ENCODE results near the gene FZD10. TPM values are rescaled to one million over a fixed set of nuclear protein-coding genes. Genes with fewer than 3 reads are reported as not detected.

Gene FZD10
- polyA plus RNA-seq, 1 donor (not counting 4 experiments of a cell fraction or from before 2014, with no cell fraction given): 0.55 TPM

DNA sequence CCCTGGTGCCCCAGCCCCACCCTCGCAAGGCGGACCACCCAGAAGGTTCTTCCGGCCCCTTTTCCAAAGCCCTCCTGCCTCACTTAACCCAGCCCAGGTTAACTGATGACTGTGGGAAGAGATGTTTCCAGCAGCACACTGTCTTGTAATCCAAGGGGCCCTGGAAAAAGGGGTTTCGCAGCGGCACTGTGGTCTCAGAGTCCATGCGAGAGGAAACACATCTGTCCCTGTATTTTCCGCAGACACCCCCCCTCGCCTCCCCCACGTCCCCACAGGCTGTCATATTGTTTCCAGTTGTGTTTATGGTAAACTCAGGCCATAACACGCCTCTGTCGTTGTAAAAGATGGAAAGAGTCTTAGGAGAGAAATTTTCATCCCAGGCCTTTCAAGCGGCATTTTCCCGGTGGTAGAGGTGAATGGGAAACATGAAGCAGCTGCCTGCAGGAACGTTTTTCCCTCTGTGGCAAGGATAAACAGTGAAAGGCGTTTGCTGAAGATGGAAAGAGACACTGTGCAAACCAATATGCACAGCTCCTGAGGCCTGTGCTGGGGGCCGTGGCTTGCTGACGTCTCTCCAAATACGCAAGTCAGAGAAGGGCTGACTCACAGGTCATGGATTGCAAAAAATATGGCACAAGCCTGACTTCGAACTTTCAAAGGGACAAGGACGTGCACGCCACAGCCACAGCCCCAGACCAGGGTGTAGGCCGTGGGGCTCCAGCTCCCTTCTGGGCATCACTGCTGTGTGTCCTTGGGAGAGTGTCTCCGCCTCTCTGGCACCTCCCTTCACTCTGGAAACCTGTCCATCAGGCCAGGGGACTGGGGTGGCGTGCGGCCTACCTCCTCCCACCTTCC lies 22.5 kb upstream of the FZD10 start:
- Histone ChIP-seq H3K9me3 (ENCODE audit: control insufficient read depth, low read depth, low read length) (no peaks in the 10 kb centered on the region), H3K9ac (ENCODE audit: control insufficient read depth, extremely low read depth, insufficient read depth, low read length) (no peak overlapping the region), H3K4me2 (ENCODE audit: control insufficient read depth, extremely low read depth, insufficient read depth, low read depth, low read length) (no peak overlapping the region), H3K27ac (ENCODE audit: control insufficient read depth, insufficient read depth, low read length) (no peak overlapping the region), H3K79me2 (ENCODE audit: control insufficient read depth, insufficient read depth, low read length) (no peaks in the 10 kb centered on the region), H2AFZ (ENCODE audit: control insufficient read depth, low read length) (no peak overlapping the region), H3K4me3 (ENCODE audit: control insufficient read depth in 2 of 3, extremely low read depth in 1 of 3, insufficient read depth in 2 of 3, low read depth in 1 of 3, low read length in 3 of 3) (no peak overlapping the region), H3K4me1 (ENCODE audit: control insufficient read depth, extremely low read depth, insufficient read depth, low read length) (peaks cover 33% of the 10 kb centered on the region), H3K27me3 (ENCODE audit: control insufficient read depth, extremely low read depth, insufficient read depth, low read length) (no peaks in the 10 kb centered on the region), H3K36me3 (ENCODE audit: control insufficient read depth in 2 of 2, extremely low read depth in 1 of 2, insufficient read depth in 2 of 2, low read length in 2 of 2) (no peaks in the 10 kb centered on the region), H4K20me1 (ENCODE audit: control insufficient read depth, extremely low read depth, insufficient read depth, low read length) (no peaks in the 10 kb centered on the region), H3K9me1 (ENCODE audit: control insufficient read depth, extremely low read depth, insufficient read depth, low read length) (no peaks in the 10 kb centered on the region)
- dilution Hi-C loops (cut with MboI; ENCODE audit: extremely low pct_ligation_motif_present, low sequenced_read_pairs): no loop called here
- FAIRE-seq: no peak
- DNase-seq (ENCODE audit: low read depth, low spot score): no peak
- TF ChIP-seq, protein P1, sequence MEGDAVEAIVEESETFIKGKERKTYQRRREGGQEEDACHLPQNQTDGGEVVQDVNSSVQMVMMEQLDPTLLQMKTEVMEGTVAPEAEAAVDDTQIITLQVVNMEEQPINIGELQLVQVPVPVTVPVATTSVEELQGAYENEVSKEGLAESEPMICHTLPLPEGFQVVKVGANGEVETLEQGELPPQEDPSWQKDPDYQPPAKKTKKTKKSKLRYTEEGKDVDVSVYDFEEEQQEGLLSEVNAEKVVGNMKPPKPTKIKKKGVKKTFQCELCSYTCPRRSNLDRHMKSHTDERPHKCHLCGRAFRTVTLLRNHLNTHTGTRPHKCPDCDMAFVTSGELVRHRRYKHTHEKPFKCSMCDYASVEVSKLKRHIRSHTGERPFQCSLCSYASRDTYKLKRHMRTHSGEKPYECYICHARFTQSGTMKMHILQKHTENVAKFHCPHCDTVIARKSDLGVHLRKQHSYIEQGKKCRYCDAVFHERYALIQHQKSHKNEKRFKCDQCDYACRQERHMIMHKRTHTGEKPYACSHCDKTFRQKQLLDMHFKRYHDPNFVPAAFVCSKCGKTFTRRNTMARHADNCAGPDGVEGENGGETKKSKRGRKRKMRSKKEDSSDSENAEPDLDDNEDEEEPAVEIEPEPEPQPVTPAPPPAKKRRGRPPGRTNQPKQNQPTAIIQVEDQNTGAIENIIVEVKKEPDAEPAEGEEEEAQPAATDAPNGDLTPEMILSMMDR (optimal IDR thresholded peaks at IDR 0.05 in 1 of 3, IDR thresholded peaks at IDR 0.05 in 1 of 3, conservative IDR thresholded peaks at IDR 0.05 in 1 of 3; ENCODE audit: extremely low read depth in 1 of 3, insufficient read depth in 2 of 3, low read length in 3 of 3): no peak
- TF ChIP-seq EZH2 (IDR thresholded peaks at IDR 0.05; ENCODE audit: low read length): no peak

- FAIRE-seq: no peak
- Histone ChIP-seq H3K36me3 (ENCODE audit: control insufficient read depth in 2 of 2, extremely low read depth in 1 of 2, insufficient read depth in 2 of 2, low read length in 2 of 2) (no peaks in the 10 kb centered on the region), H3K27ac (ENCODE audit: control insufficient read depth, insufficient read depth, low read length) (no peak overlapping the region), H3K79me2 (ENCODE audit: control insufficient read depth, insufficient read depth, low read length) (no peaks in the 10 kb centered on the region), H3K4me2 (ENCODE audit: control insufficient read depth, extremely low read depth, insufficient read depth, low read depth, low read length) (no peak overlapping the region), H3K4me1 (ENCODE audit: control insufficient read depth, extremely low read depth, insufficient read depth, low read length) (peaks cover 31% of the 10 kb centered on the region), H3K27me3 (ENCODE audit: control insufficient read depth, extremely low read depth, insufficient read depth, low read length) (no peaks in the 10 kb centered on the region), H3K4me3 (ENCODE audit: control insufficient read depth in 2 of 3, extremely low read depth in 1 of 3, insufficient read depth in 2 of 3, low read depth in 1 of 3, low read length in 3 of 3) (no peak overlapping the region), H2AFZ (ENCODE audit: control insufficient read depth, low read length) (no peak overlapping the region), H3K9me1 (ENCODE audit: control insufficient read depth, extremely low read depth, insufficient read depth, low read length) (no peaks in the 10 kb centered on the region), H3K9me3 (ENCODE audit: control insufficient read depth, low read depth, low read length) (no peaks in the 10 kb centered on the region), H4K20me1 (ENCODE audit: control insufficient read depth, extremely low read depth, insufficient read depth, low read length) (no peaks in the 10 kb centered on the region), H3K9ac (ENCODE audit: control insufficient read depth, extremely low read depth, insufficient read depth, low read length) (no peak overlapping the region)
- DNase-seq (ENCODE audit: low read depth, low spot score): no peak
- no peak for TF ChIP-seq EZH2 (IDR thresholded peaks at IDR 0.05; ENCODE audit: low read length)
- TF ChIP-seq, protein P1 (optimal IDR thresholded peaks at IDR 0.05 in 1 of 3, IDR thresholded peaks at IDR 0.05 in 1 of 3, conservative IDR thresholded peaks at IDR 0.05 in 1 of 3; ENCODE audit: extremely low read depth in 1 of 3, insufficient read depth in 2 of 3, low read length in 3 of 3): no peak
- dilution Hi-C loops (cut with MboI; ENCODE audit: extremely low pct_ligation_motif_present, low sequenced_read_pairs): no loop called here
Measured at GRCh38 chr12:130141105-130141504, 21.2 kb upstream of the FZD10 start.

Data from keratinocyte (primary cell).